Mesenchymal stem cell (in vitro differentiated cells and primary cell): ENCODE data around the gene RUNX2.
A peak's percentile ranks its signal among the peaks of the same experiment; 100 is the strongest.

Experiments
- DNase-seq: peaks from one replicate; pipeline ENCODE4 v3.0.0-alpha.2; 2013
- H2AFZ ChIP-seq: one replicate; pipeline ENCODE4 v1.6.1; 2013; ENCODE audit warnings: low read depth, mild to moderate bottlenecking, control low read depth, inconsistent platforms, low read length, moderate library complexity
- H2AK5ac ChIP-seq: 2 replicates; pipeline ENCODE4 v1.6.1; 2013; ENCODE audit warnings: low read length, moderate library complexity, mild to moderate bottlenecking, inconsistent platforms; ENCODE audit not compliant: severe bottlenecking
- H2BK120ac ChIP-seq: one replicate; pipeline ENCODE4 v1.6.1; 2013; ENCODE audit warnings: low read depth, mild to moderate bottlenecking, inconsistent platforms, low read length, moderate library complexity
- H2BK12ac ChIP-seq, 2 experiments: one replicate each; pipeline ENCODE4 v1.6.1; 2013; ENCODE audit warnings: inconsistent platforms in 2 of 2, low read length in 2 of 2, mild to moderate bottlenecking in 2 of 2, moderate library complexity in 2 of 2, control low read depth in 1 of 2
- H2BK15ac ChIP-seq: one replicate; pipeline ENCODE4 v1.6.1; 2013; ENCODE audit warnings: mild to moderate bottlenecking, low read depth, inconsistent platforms; ENCODE audit not compliant: poor library complexity, severe bottlenecking
- H2BK5ac ChIP-seq: 2 replicates; pipeline ENCODE4 v1.6.1; 2013; ENCODE audit warnings: low read depth, mild to moderate bottlenecking, low read length, control low read depth, inconsistent platforms; ENCODE audit not compliant: poor library complexity, severe bottlenecking
- H3K14ac ChIP-seq, 2 experiments: one replicate each; pipeline ENCODE4 v1.6.1; 2013; ENCODE audit warnings: inconsistent platforms in 2 of 2, low read length in 2 of 2, control low read depth in 1 of 2, mild to moderate bottlenecking in 1 of 2, moderate library complexity in 1 of 2
- H3K18ac ChIP-seq, 2 experiments: one replicate each; pipeline ENCODE4 v1.6.1; 2013; ENCODE audit warnings: inconsistent platforms in 2 of 2, low read length in 2 of 2, control low read depth in 1 of 2, low read depth in 1 of 2, mild to moderate bottlenecking in 1 of 2
- H3K23ac ChIP-seq, 2 experiments: one replicate each; pipeline ENCODE4 v1.6.1; 2013; ENCODE audit warnings: inconsistent platforms in 2 of 2, low read length in 2 of 2, mild to moderate bottlenecking in 2 of 2, moderate library complexity in 2 of 2, control low read depth in 1 of 2
- H3K27ac ChIP-seq: 2 replicates; pipeline ENCODE4 v1.5.1; 2013; ENCODE audit warnings: mild to moderate bottlenecking, moderate library complexity, low read length, control low read depth, inconsistent platforms; ENCODE audit not compliant: poor library complexity, severe bottlenecking
- H3K27me3 ChIP-seq, 2 experiments: 2 replicates each; pipeline versions ENCODE4 v1.6.1 to v1.7.0; 2013; ENCODE audit warnings: low read length in 2 of 2, mild to moderate bottlenecking in 2 of 2, moderate library complexity in 2 of 2, control low read depth in 1 of 2, inconsistent platforms in 1 of 2; ENCODE audit not compliant: control insufficient read depth in 1 of 2, insufficient read depth in 1 of 2
- H3K36me3 ChIP-seq, 2 experiments: 2 replicates each; pipeline versions ENCODE4 v1.6.1 to v1.7.0; 2013; ENCODE audit warnings: low read length in 2 of 2, control low read depth in 1 of 2, inconsistent platforms in 1 of 2, low read depth in 1 of 2, mild to moderate bottlenecking in 1 of 2; ENCODE audit not compliant: insufficient read depth in 2 of 2, control insufficient read depth in 1 of 2
- H3K4ac ChIP-seq, 2 experiments: one replicate each; pipeline ENCODE4 v1.6.1; 2013; ENCODE audit warnings: inconsistent platforms in 2 of 2, low read length in 2 of 2, mild to moderate bottlenecking in 2 of 2, moderate library complexity in 2 of 2, control low read depth in 1 of 2, low read depth in 1 of 2
- H3K4me1 ChIP-seq: 2 replicates; pipeline ENCODE4 v1.6.1; 2013; ENCODE audit warnings: low read depth, low read length, control low read depth; ENCODE audit not compliant: control insufficient read depth, insufficient read depth
- H3K4me2 ChIP-seq: 2 replicates; pipeline ENCODE4 v1.6.1; 2013; ENCODE audit warnings: low read length, mild to moderate bottlenecking, inconsistent platforms; ENCODE audit not compliant: poor library complexity, severe bottlenecking
- H3K4me3 ChIP-seq, 2 experiments: 2 replicates each; pipeline versions ENCODE4 v1.5.1 to v1.7.0; 2013; ENCODE audit warnings: low read length in 2 of 2, mild to moderate bottlenecking in 2 of 2, control low read depth in 1 of 2, low read depth in 1 of 2; ENCODE audit not compliant: insufficient read depth in 1 of 2
- H3K79me1 ChIP-seq: replicated peaks from 2 replicates; pipeline ENCODE4 v1.6.1; 2013; ENCODE audit warnings: mild to moderate bottlenecking, control low read depth, low read length, inconsistent platforms; ENCODE audit not compliant: poor library complexity, severe bottlenecking
- H3K9ac ChIP-seq: 2 replicates; pipeline ENCODE4 v1.7.0; 2013; ENCODE audit warnings: mild to moderate bottlenecking, low read length, moderate library complexity
- H3K9me3 ChIP-seq: 2 replicates; pipeline ENCODE4 v1.7.0; 2013; ENCODE audit warnings: mild to moderate bottlenecking, low read length; ENCODE audit not compliant: control insufficient read depth
- H4K8ac ChIP-seq: one replicate; pipeline ENCODE4 v1.6.1; 2013; ENCODE audit warnings: inconsistent platforms, mild to moderate bottlenecking, low read length, moderate library complexity
- H4K91ac ChIP-seq: one replicate; pipeline ENCODE4 v1.6.1; 2013; ENCODE audit warnings: mild to moderate bottlenecking, low read length, inconsistent platforms
- WGBS: methylation state at CpG from one replicate; pipeline ENCODE4 v1.1.7; 2013; ENCODE audit warnings: mixed read lengths; 5-methylcytosine and 5-hydroxymethylcytosine counted together

Gene RUNX2

GRCh38 chr6:45679631-45680030 lies 351.5 kb downstream of the RUNX2 start:
- H2BK5ac ChIP-seq, result no peak overlapping the region
- H3K18ac ChIP-seq, result no peak overlapping the region
- H3K79me1 ChIP-seq, result no peaks in the 10 kb centered on the region
- no peak overlapping the region for H3K14ac ChIP-seq
- no peak overlapping the region for H3K4me2 ChIP-seq
- H3K23ac ChIP-seq, result no peak overlapping the region
- H4K8ac ChIP-seq, result no peak overlapping the region
- no peak overlapping the region for H2AK5ac ChIP-seq
- no peak for DNase-seq
- H3K27ac ChIP-seq, result no peak overlapping the region
- peaks cover 18% of the 10 kb centered on the region for H3K9me3 ChIP-seq
- no peak overlapping the region for H3K4ac ChIP-seq
- H3K9ac ChIP-seq, result no peak overlapping the region
- H3K4me1 ChIP-seq, result peaks cover 2% of the 10 kb centered on the region
- no peaks in the 10 kb centered on the region for H3K27me3 ChIP-seq
- H2BK120ac ChIP-seq, result no peak overlapping the region
- no peak overlapping the region for H4K91ac ChIP-seq
- H2BK15ac ChIP-seq, result no peak overlapping the region
- no peak overlapping the region for H2AFZ ChIP-seq
- WGBS, result 100% methylated on average over 2 of the region's 2 CpGs
- H3K4me3 ChIP-seq, result no peak overlapping the region
- no peak overlapping the region for H2BK12ac ChIP-seq
- peaks cover 0 to 4% of the 10 kb centered on the region in 2 experiments for H3K36me3 ChIP-seq

- Histone ChIP-seq H2BK5ac (no peak overlapping the region), H3K36me3 (peaks cover 0 to 4% of the 10 kb centered on the region in 2 experiments), H2BK120ac (no peak overlapping the region), H3K14ac (no peak overlapping the region), H3K23ac (no peak overlapping the region), H3K27me3 (no peaks in the 10 kb centered on the region), H3K9ac (no peak overlapping the region), H3K4me3 (no peak overlapping the region), H4K91ac (no peak overlapping the region), H2AK5ac (no peak overlapping the region), H2BK15ac (no peak overlapping the region), H3K4ac (no peak overlapping the region), H3K79me1 (no peaks in the 10 kb centered on the region), H3K18ac (no peak overlapping the region), H4K8ac (no peak overlapping the region), H3K9me3 (peaks cover 18% of the 10 kb centered on the region), H3K4me2 (no peak overlapping the region), H2BK12ac (no peak overlapping the region), H3K4me1 (peaks cover 2% of the 10 kb centered on the region), H2AFZ (no peak overlapping the region), H3K27ac (no peak overlapping the region)
- peak; percentile 92 for DNase-seq
- WGBS, result 41% methylated on average over 3 of the region's 4 CpGs
Observed at GRCh38 chr6:45681860-45682511, 353.9 kb downstream of the RUNX2 start.

GRCh38 chr6:45684476-45684875 lies 356.3 kb downstream of the RUNX2 start:
- Histone ChIP-seq H3K4me2 (no peak overlapping the region), H2BK15ac (no peak overlapping the region), H3K4me1 (peaks cover 5% of the 10 kb centered on the region), H2AFZ (no peak overlapping the region), H3K79me1 (no peaks in the 10 kb centered on the region), H3K9ac (no peak overlapping the region), H3K9me3 (peaks cover 16% of the 10 kb centered on the region), H2BK12ac (no peak overlapping the region), H4K91ac (no peak overlapping the region), H2BK120ac (no peak overlapping the region), H3K4ac (no peak overlapping the region), H3K4me3 (no peak overlapping the region), H3K27ac (no peak overlapping the region), H3K36me3 (no peaks in the 10 kb centered on the region), H3K23ac (no peak overlapping the region), H3K18ac (no peak overlapping the region), H3K14ac (no peak overlapping the region), H2BK5ac (no peak overlapping the region), H4K8ac (no peak overlapping the region), H3K27me3 (no peaks in the 10 kb centered on the region), H2AK5ac (peak overlapping the region; percentile 66)
- DNase-seq, result no peak

GRCh38 chr6:45685076-45685475 lies 356.9 kb downstream of the RUNX2 start:
- no peak overlapping the region for H3K9ac ChIP-seq

More at GRCh38 chr6:45685076-45685475, 356.9 kb downstream of the RUNX2 start:
- H4K91ac ChIP-seq, result no peak overlapping the region
- H3K27ac ChIP-seq, result no peak overlapping the region
- H3K18ac ChIP-seq, result no peak overlapping the region
- H2BK15ac ChIP-seq, result no peak overlapping the region
- no peak overlapping the region for H2BK120ac ChIP-seq
- H3K79me1 ChIP-seq, result no peaks in the 10 kb centered on the region
- H3K14ac ChIP-seq, result no peak overlapping the region
- no peak overlapping the region for H2AFZ ChIP-seq
- H3K9me3 ChIP-seq, result peaks cover 10% of the 10 kb centered on the region
- H2AK5ac ChIP-seq, result no peak overlapping the region
- no peaks in the 10 kb centered on the region for H3K36me3 ChIP-seq
- H3K27me3 ChIP-seq, result no peaks in the 10 kb centered on the region
- no peak overlapping the region for H2BK12ac ChIP-seq
- no peak for DNase-seq
- H4K8ac ChIP-seq, result no peak overlapping the region
- H3K4me3 ChIP-seq, result no peak overlapping the region
- peaks cover 5% of the 10 kb centered on the region for H3K4me1 ChIP-seq
- no peak overlapping the region for H3K4me2 ChIP-seq
- no peak overlapping the region for H2BK5ac ChIP-seq
- no peak overlapping the region for H3K4ac ChIP-seq
- no peak overlapping the region for H3K23ac ChIP-seq
